Suppressor macrophage treated with lipopolysaccharide for 4 hours (primary cell): ENCODE results near the gene TIPARP.
A peak's percentile ranks its signal among the peaks of the same experiment; 100 is the strongest.

Experiments
- DNase-seq: peaks from one replicate; pipeline ENCODE4 v3.0.0-alpha.2; 2020

The TIPARP gene

GRCh38 chr3:156676768-156677479, 2.5 kb downstream of the TIPARP start:
- no peak for DNase-seq

GRCh38 chr3:156677536-156677935, 3.1 kb downstream of the TIPARP start:
- DNase-seq: no peak

GRCh38 chr3:156678197-156678596, 3.8 kb downstream of the TIPARP start:
- no peak for DNase-seq

- DNase-seq: no peak
Measured at GRCh38 chr3:156680243-156680914, 6.0 kb downstream of the TIPARP start.

DNA sequence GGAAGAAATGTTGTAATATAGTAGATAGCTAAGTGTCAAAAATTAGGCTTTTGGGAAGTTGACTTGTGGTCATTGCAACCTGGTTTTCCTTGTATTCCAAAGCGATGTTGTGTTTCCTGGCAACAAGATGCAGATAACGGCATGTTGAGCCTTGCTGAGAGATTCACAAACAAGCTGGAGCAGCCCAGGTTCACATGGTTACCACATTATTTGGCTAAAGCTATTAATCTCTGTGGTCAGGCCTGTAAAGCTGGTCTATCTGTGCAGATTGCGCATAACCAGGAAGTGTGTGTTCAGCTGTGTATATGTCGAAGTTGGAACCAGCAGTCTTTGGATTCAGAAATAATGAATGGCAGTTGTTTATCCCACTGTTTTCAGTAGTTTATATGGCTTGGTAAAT, 6.6 kb downstream of the TIPARP start:
- no peak for DNase-seq

DNA sequence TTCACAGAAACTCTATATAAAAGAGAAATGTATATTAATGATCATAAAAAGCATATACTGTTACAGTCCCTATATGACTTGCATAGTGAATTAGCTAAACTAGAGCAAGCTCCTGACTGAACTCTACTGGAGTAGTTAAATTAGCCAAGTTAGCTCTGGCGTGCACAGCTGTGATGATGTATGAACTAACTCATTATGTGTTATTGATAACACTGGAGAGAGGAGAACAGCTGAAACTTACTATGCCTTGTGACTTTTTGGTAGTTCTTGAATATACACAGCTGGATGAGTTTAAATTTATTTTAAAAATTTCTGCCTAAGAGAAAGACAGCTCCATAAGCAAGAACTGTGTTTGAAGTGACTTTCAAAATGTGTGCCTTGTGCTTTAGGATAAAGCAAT, 8.1 kb downstream of the TIPARP start:
- DNase-seq: no peak

GRCh38 chr3:156682963-156683362, 8.6 kb downstream of the TIPARP start:
- DNase-seq: no peak

GRCh38 chr3:156685198-156685597, 10.8 kb downstream of the TIPARP start:
- peak; percentile 89 for DNase-seq

- DNase-seq: no peak
Measured at GRCh38 chr3:156685752-156686151, 11.4 kb downstream of the TIPARP start.

- peak; percentile 59 for DNase-seq
Measured at GRCh38 chr3:156687023-156687422, 12.6 kb downstream of the TIPARP start.

- DNase-seq: no peak
Measured at GRCh38 chr3:156688632-156689452, 14.5 kb downstream of the TIPARP start.

- no peak for DNase-seq
Measured at GRCh38 chr3:156689608-156690007, 15.2 kb downstream of the TIPARP start.

GRCh38 chr3:156691920-156692319, 17.5 kb downstream of the TIPARP start:
- no peak for DNase-seq

- DNase-seq: no peak
Measured at GRCh38 chr3:156693166-156693565, 18.8 kb downstream of the TIPARP start.

GRCh38 chr3:156694536-156694935, 20.1 kb downstream of the TIPARP start:
- DNase-seq: no peak

DNA sequence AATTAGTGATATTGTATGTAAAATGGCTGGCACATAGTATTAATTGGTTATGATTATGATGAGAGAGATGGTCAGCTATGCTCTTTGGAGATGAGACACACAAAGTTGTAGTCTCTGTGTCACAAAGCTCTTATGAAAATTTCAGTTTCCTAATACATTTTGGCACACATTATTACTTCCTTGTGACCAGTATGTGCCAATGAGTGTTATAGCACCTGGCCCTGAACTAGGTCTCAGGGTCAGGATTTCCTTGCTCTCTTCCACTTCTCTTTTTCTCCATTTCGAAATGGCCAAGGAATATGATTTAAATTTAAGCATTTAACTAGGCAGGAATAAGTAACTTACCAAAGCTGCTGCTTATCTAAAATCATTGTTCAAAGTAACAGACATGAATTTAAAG, 28.0 kb downstream of the TIPARP start:
- DNase-seq: peak; percentile 77

GRCh38 chr3:156704370-156705036, 30.1 kb downstream of the TIPARP start:
- no peak for DNase-seq

DNA sequence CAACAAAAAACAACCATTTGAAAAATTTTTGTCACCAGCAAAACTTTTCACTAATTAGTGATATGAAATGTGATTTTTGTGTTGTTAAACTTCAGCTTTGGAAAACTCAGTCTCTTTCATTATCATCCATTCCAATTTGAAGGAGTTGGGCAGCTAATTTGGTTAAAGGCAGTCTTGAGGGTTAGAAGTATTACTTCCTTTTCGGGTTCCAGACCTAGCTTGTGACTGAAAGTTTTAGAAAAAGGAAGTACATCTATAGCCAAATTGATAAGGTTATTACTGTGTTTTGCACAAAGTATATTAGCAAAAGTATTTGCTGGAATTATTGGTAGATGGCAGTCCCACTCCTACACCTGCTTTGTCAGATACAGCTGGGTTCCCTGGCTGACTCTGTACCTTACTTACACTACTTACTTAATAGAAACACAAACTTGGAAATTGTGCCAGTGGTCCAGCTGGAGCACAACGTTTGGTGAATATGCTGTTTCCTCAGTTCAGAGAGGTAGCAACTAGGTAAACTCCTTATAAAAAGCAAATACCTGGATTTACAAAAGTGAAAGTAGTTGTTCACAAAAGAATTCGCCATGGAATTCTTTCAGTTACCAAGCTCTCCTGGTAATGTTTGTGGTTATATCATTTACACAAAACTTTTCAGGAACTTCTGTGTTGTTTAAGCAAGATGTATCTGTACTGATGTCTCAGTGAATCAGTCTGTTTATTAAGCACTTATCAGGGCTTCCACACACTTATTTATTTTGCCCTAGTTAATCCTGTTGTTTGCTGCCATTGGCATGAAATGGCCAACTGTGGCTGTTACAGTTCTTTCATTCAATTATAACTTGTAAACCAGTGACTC, 31.6 kb downstream of the TIPARP start:
- peak; percentile 62 for DNase-seq

DNA sequence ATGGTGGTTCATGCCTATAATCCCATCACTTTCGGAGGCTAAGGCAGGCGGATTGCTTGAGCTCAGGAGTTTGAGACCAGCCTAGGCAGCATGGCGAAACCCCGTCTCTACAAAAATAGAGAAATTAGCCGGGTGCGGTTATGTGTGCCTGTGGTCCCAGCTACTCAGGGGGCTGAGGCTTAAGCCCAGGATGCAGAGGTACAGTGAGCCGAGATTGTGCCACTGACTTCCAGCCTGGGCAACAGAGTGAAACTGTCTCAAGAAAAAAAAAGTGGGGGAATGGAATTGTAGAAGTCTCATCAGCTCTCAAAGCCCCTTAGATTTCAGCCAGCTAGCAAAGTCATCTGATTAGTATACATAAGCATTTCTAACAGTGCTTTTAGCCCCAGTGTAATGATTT, 33.2 kb downstream of the TIPARP start:
- no peak for DNase-seq

DNA sequence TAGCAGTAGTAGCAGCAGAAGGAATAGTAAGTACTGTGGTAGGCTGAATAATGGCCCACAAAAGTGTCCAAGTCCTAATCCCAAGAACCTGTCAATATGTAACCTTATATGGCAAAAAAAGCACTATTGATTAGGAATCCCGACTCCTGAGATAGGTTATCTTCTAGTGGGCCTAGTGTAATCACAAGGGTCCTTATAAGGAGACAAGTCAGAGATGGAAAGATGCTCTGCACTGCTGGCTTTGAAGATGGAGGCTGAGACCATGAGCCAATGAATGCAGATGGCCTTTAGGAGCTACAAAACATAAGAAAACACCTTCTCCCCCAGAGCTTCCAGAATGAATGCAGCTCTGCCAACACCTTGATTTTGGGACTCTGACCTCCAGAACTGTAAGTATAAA, 36.0 kb downstream of the TIPARP start:
- no peak for DNase-seq

- no peak for DNase-seq
Measured at GRCh38 chr3:156711113-156711512, 36.7 kb downstream of the TIPARP start.

DNA sequence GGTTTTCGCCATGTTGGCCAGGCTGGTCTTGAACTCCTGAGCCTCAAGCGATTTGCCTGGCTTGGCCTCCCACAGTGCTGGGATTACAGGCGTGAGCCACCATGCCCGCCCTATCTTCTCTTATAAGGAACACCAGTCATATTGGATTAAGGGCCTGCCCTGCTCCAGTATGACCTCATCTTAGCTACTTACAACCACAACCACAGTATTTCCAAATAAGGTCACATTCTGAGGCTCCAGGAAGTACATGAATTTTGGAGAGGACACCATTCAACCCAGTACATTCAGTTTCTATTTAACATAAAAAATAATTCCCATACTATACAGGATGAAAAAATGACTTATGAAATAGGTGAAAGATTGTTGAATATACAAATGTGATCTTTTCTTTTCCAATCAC, 37.6 kb downstream of the TIPARP start:
- peak; percentile 58 for DNase-seq
